Ishikawa (cell line): ENCODE data around the gene KRTAP10-5.

Source experiments
- NFIC ChIP-seq: IDR thresholded peaks from 2 replicates; pipeline ENCODE4 v1.6.1; 2012
- RAD21 ChIP-seq: IDR thresholded peaks from 2 replicates; pipeline ENCODE4 v1.6.1; 2012; ENCODE audit warnings: low read depth
- YY1 ChIP-seq: IDR thresholded peaks from 2 replicates; pipeline ENCODE4 v1.6.1; 2012; ENCODE audit warnings: low read depth

- no peak for TF ChIP-seq RAD21
- TF ChIP-seq YY1 = no peak
- no peak for TF ChIP-seq NFIC
Measured at GRCh38 chr21:44611551-44611950, 31.1 kb upstream of the KRTAP10-5 start.
